ENCODE results near the gene SLC22A12.

DNA sequence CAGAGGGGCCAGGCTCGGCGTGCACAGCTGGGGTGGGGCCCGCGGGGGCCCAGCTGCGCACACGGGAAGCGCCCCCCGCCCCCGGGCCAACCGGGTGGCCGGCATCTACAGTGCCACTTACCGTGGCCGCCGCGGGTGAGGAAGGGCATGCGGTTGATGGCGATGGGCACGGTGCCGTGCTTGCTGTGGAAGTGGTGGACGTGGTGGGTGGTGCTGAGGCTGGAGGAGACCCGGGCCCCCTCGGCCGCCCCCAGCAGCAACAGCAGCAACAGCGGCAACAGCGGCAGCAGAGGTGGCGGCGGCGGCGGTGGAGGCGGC, 51.4 kb downstream of the SLC22A12 start:
- TF ChIP-seq, protein P1, sequence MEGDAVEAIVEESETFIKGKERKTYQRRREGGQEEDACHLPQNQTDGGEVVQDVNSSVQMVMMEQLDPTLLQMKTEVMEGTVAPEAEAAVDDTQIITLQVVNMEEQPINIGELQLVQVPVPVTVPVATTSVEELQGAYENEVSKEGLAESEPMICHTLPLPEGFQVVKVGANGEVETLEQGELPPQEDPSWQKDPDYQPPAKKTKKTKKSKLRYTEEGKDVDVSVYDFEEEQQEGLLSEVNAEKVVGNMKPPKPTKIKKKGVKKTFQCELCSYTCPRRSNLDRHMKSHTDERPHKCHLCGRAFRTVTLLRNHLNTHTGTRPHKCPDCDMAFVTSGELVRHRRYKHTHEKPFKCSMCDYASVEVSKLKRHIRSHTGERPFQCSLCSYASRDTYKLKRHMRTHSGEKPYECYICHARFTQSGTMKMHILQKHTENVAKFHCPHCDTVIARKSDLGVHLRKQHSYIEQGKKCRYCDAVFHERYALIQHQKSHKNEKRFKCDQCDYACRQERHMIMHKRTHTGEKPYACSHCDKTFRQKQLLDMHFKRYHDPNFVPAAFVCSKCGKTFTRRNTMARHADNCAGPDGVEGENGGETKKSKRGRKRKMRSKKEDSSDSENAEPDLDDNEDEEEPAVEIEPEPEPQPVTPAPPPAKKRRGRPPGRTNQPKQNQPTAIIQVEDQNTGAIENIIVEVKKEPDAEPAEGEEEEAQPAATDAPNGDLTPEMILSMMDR (conservative IDR thresholded peaks at IDR 0.05; ENCODE audit: low read depth, low read length) = no peak
- no peak for TF ChIP-seq EZH2 (IDR thresholded peaks at IDR 0.05; ENCODE audit: low read length, unreplicated experiment)
